GM12891 (cell line): Measurements from ENCODE around the gene SIRT1.

Source experiments
- DNase-seq: peaks from one replicate; pipeline ENCODE4 v3.0.0; 2011; ENCODE audit warnings: low spot score; ENCODE audit not compliant: insufficient read length
- FAIRE-seq: peaks from 2 replicates; lab custom pipeline; 2011; peaks lifted over from hg19 to GRCh38; lab: Jason Lieb, UNC
- PAX5 ChIP-seq: IDR thresholded peaks from 2 replicates; pipeline ENCODE4 v1.6.1; 2011; ENCODE audit warnings: low read length, moderate library complexity, mild to moderate bottlenecking; ENCODE audit not compliant: insufficient read depth, severe bottlenecking
- POLR2A ChIP-seq: IDR thresholded peaks from 2 replicates; pipeline ENCODE4 v1.6.1; 2011; ENCODE audit warnings: low read depth, low read length, control low read depth
- POLR2AphosphoS5 ChIP-seq: IDR thresholded peaks from 2 replicates; pipeline ENCODE4 v1.6.1; 2011; ENCODE audit warnings: low read depth, low read length, control low read depth
- POU2F2 ChIP-seq: IDR thresholded peaks from 2 replicates; pipeline ENCODE4 v1.6.1; 2011; ENCODE audit warnings: low read depth, mild to moderate bottlenecking, control low read depth, low read length, moderate library complexity
- SPI1 ChIP-seq: IDR thresholded peaks from 2 replicates; pipeline ENCODE4 v1.6.1; 2011; ENCODE audit warnings: low read depth, low read length, control low read depth
- TAF1 ChIP-seq: IDR thresholded peaks from 2 replicates; pipeline ENCODE4 v1.6.1; 2011; ENCODE audit warnings: low read depth, low read length, control low read depth

Gene SIRT1

GRCh38 chr10:67849331-67850011 is 35.0 kb upstream of the SIRT1 start:
- FAIRE-seq (peak; percentile 97), DNase-seq (peak; percentile 75)
- TF ChIP-seq PAX5 (no peak), POLR2AphosphoS5 (peak; percentile 64), POLR2A (peak; percentile 63), POU2F2 (peak; percentile 58; the same call in 1 of the 2 replicates), TAF1 (peak; percentile 81), SPI1 (peak; percentile 74)

- DNase-seq (no peak), FAIRE-seq (no peak)
- TF ChIP-seq POU2F2 (no peak), SPI1 (no peak), TAF1 (no peak), POLR2A (no peak), PAX5 (no peak), POLR2AphosphoS5 (no peak)
Observed at GRCh38 chr10:67851186-67851585, 33.3 kb upstream of the SIRT1 start.

GRCh38 chr10:67852761-67853160 is 31.7 kb upstream of the SIRT1 start:
- FAIRE-seq (no peak), DNase-seq (no peak)
- no peak for TF ChIP-seq POLR2AphosphoS5
- no peak for TF ChIP-seq PAX5
- no peak for TF ChIP-seq TAF1
- no peak for TF ChIP-seq POLR2A
- no peak for TF ChIP-seq POU2F2
- no peak for TF ChIP-seq SPI1

- TF ChIP-seq POLR2A (no peak), POLR2AphosphoS5 (no peak), TAF1 (no peak), SPI1 (no peak), POU2F2 (no peak), PAX5 (no peak)
- no peak for FAIRE-seq
- DNase-seq: no peak
Observed at GRCh38 chr10:67853512-67853911, 30.9 kb upstream of the SIRT1 start.

GRCh38 chr10:67858971-67859370 is 25.5 kb upstream of the SIRT1 start:
- TF ChIP-seq POLR2A: no peak
- no peak for TF ChIP-seq SPI1
- TF ChIP-seq TAF1: no peak
- TF ChIP-seq POLR2AphosphoS5: no peak
- no peak for TF ChIP-seq PAX5
- no peak for TF ChIP-seq POU2F2
- DNase-seq: no peak
- no peak for FAIRE-seq

GRCh38 chr10:67861750-67862432 is 22.6 kb upstream of the SIRT1 start:
- FAIRE-seq: no peak
- no peak for DNase-seq
- TF ChIP-seq PAX5: no peak
- no peak for TF ChIP-seq POLR2AphosphoS5
- no peak for TF ChIP-seq POU2F2
- TF ChIP-seq TAF1: no peak
- no peak for TF ChIP-seq SPI1
- no peak for TF ChIP-seq POLR2A

GRCh38 chr10:67863094-67863493 is 21.4 kb upstream of the SIRT1 start:
- DNase-seq (no peak), FAIRE-seq (no peak)
- TF ChIP-seq POLR2A (no peak), PAX5 (no peak), POLR2AphosphoS5 (no peak), POU2F2 (no peak), TAF1 (no peak), SPI1 (no peak)

- DNase-seq (no peak), FAIRE-seq (no peak)
- TF ChIP-seq POU2F2 (no peak), TAF1 (no peak), SPI1 (no peak), PAX5 (no peak), POLR2AphosphoS5 (no peak), POLR2A (no peak)
Observed at GRCh38 chr10:67864607-67865371, 19.7 kb upstream of the SIRT1 start.

GRCh38 chr10:67868132-67868531 is 16.3 kb upstream of the SIRT1 start:
- TF ChIP-seq TAF1 (no peak), POLR2A (no peak), SPI1 (no peak), PAX5 (no peak), POLR2AphosphoS5 (no peak), POU2F2 (no peak)
- no peak for DNase-seq
- FAIRE-seq: no peak
